Activated naive CD4-positive, alpha-beta T cell treated with anti-CD3 and anti-CD28 coated beads for 36 hours (primary cell): Measurements from ENCODE around the gene IL17RA. TPM values are rescaled to one million over a fixed set of nuclear protein-coding genes. Genes with fewer than 3 reads are reported as not detected.

Experiments
- CTCF ChIA-PET: fragments of 350-600 bp; sonication (Branson Sonifier 250); formaldehyde crosslinking; loops from one replicate; lab custom pipeline; 2021; ENCODE audit warnings: antibody characterized with exemption; lab: Charles Lee
- DNase-seq: peaks from one replicate; pipeline ENCODE4 v3.0.0-alpha.2; 2020
- H3K27ac Mint-ChIP-seq: one replicate; pipeline ENCODE4 v1.8.0; 2021; ENCODE audit warnings: mild to moderate bottlenecking, mixed read lengths
- H3K27me3 Mint-ChIP-seq: one replicate; pipeline ENCODE4 v1.8.0; 2021; ENCODE audit warnings: low read depth, mixed read lengths
- H3K36me3 Mint-ChIP-seq: one replicate; pipeline ENCODE4 v1.8.0; 2021; ENCODE audit warnings: low read depth, mixed read lengths
- H3K4me1 Mint-ChIP-seq: one replicate; pipeline ENCODE4 v1.8.0; 2021; ENCODE audit warnings: low read depth, mixed read lengths
- H3K4me3 Mint-ChIP-seq: one replicate; pipeline ENCODE4 v1.8.0; 2021; ENCODE audit warnings: mild to moderate bottlenecking, moderate library complexity, mixed read lengths
- H3K9me3 Mint-ChIP-seq: one replicate; pipeline ENCODE4 v1.8.0; 2021; ENCODE audit warnings: mixed read lengths
- intact Hi-C: fragments of 100-400 bp; cut with micrococcal nuclease; formaldehyde crosslinking; loops from one replicate; pipeline ENCODE4 v1.15.1; 2023
- total RNA-seq, 2 experiments: library from RNA; stranded (reverse); gene quantifications; one replicate each; pipeline ENCODE4 v1.2.3, GENCODE V29; 2021

Gene IL17RA
- total RNA-seq, 2 experiments from 2014 or later: 10.2 to 10.7 TPM

DNA sequence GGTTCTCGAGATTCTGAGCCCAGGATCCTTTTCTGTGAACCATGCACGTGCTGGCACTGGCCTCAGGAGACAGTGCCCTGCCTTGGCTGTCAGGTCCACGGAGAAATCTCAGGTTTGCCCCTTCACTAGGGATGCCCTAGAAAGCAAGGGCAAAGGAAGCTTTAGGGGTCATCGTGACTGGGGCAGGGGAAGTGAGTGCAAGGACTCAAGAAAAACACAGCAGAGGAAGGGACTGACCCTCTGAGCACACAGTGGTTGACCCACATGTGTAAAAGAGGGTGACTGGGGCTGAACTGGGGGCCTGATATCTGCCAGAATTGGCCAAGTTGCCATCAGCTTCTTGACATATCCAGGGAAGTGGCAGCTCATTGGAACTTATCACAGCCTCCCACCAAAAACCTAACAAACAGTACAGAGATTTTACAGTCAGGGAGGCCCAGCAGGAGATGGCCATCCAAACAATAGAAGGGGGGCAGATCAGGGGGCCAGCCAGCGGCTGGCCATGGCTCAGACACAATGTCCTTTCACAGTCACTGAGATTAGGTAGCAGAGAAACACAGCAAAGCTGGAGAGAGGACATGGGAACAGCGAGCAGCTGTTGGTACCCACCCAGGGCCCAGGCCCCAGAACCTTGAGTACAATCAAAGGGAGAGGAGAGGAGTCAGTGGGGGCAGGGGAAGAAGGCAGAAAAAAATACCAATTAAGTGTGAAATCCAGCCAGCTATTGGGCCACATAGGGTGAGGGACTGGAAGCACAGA is 32.0 kb downstream of the IL17RA start:
- Mint-ChIP-seq H3K9me3 (no peaks in the 10 kb centered on the region), H3K4me1 (peaks cover 62% of the 10 kb centered on the region), H3K4me3 (no peak overlapping the region), H3K36me3 (no peaks in the 10 kb centered on the region), H3K27me3 (peaks cover 7% of the 10 kb centered on the region), H3K27ac (peak overlapping the region; percentile 73)
- intact Hi-C loops: loop anchor here (1.0 to 5.0 kb wide), 4 partner anchors 10 to 101 kb away; partner anchors contain the start of gene ADA2
- CTCF ChIA-PET: interaction anchor here (1.2 to 2.7 kb wide), 6 partner anchors 11 to 200 kb away, joined by 3 to 10 read pairs (median 6); no protein-coding TSS in a partner anchor
- no peak for DNase-seq

DNA sequence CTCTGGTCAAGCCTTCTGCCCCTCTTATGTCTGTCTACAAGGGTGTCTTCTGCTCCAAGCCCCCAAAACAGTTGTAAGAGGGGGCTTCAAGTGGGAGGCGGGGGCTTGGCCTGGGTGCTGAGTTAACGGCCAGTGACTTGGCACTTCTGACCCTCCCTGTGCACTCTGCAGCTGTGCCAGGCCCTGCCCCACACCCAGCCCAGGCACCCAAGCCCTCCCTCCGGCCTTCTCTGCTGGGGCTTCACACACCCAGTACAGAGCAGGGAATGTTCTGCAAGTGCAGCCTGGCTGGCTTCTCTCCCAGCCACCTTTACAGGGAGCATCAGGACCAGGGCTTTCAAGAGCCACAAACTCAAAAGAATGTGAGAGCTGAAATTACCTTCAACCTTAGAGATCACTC is 32.6 kb downstream of the IL17RA start:
- H3K27ac Mint-ChIP-seq: peak overlapping the region; percentile 83
- no peak for DNase-seq

GRCh38 chr22:17117890-17118289 is 33.1 kb downstream of the IL17RA start:
- peaks cover 11% of the 10 kb centered on the region for H3K27me3 Mint-ChIP-seq
- H3K36me3 Mint-ChIP-seq: no peaks in the 10 kb centered on the region
- CTCF ChIA-PET: interaction anchor here (0.7 to 1.0 kb wide), 2 partner anchors 19 to 40 kb away, joined by 3 to 4 read pairs; no protein-coding TSS in a partner anchor
- H3K9me3 Mint-ChIP-seq: no peaks in the 10 kb centered on the region
- peaks cover 62% of the 10 kb centered on the region for H3K4me1 Mint-ChIP-seq
- intact Hi-C loops: loop anchor here (1.0 to 5.0 kb wide), 3 partner anchors 20 to 99 kb away; partner anchors contain the start of gene ADA2
- peak overlapping the region; percentile 83 for H3K27ac Mint-ChIP-seq
- DNase-seq: peak; percentile 56
- no peak overlapping the region for H3K4me3 Mint-ChIP-seq

More for the DNA sequence above, 32.6 kb downstream of the IL17RA start:
- intact Hi-C loops: loop anchor here (1.0 to 5.0 kb wide), 3 partner anchors 19 to 100 kb away; partner anchors contain the start of gene ADA2
- Mint-ChIP-seq H3K36me3 (no peaks in the 10 kb centered on the region), H3K9me3 (no peaks in the 10 kb centered on the region), H3K4me1 (peaks cover 64% of the 10 kb centered on the region), H3K4me3 (peak overlapping the region; percentile 18), H3K27me3 (peaks cover 11% of the 10 kb centered on the region)
- CTCF ChIA-PET: interaction anchor here (0.7 to 1.2 kb wide), 2 partner anchors 19 to 22 kb away, joined by 3 to 4 read pairs; no protein-coding TSS in a partner anchor

- Mint-ChIP-seq H3K27ac (peak overlapping the region; percentile 83), H3K4me1 (peaks cover 62% of the 10 kb centered on the region), H3K9me3 (no peaks in the 10 kb centered on the region), H3K4me3 (no peak overlapping the region), H3K27me3 (peaks cover 11% of the 10 kb centered on the region), H3K36me3 (no peaks in the 10 kb centered on the region)
- CTCF ChIA-PET: interaction anchor here (1.0 to 1.5 kb wide), 2 partner anchors 39 to 53 kb away, joined by 4 to 5 read pairs; no protein-coding TSS in a partner anchor
- DNase-seq: no peak
- intact Hi-C loops: loop anchor here (5.0 kb wide), 1 partner anchor 99 kb away; the partner anchor contains the start of gene ADA2
Observed at GRCh38 chr22:17118342-17118741, 33.5 kb downstream of the IL17RA start.

GRCh38 chr22:17119481-17120202 is 34.8 kb downstream of the IL17RA start:
- H3K4me1 Mint-ChIP-seq: peaks cover 56% of the 10 kb centered on the region
- no peak overlapping the region for H3K27ac Mint-ChIP-seq
- no peaks in the 10 kb centered on the region for H3K36me3 Mint-ChIP-seq
- peak overlapping the region; percentile 41 for H3K4me3 Mint-ChIP-seq
- H3K27me3 Mint-ChIP-seq: peaks cover 11% of the 10 kb centered on the region
- CTCF ChIA-PET: interaction anchor here (0.9 to 1.5 kb wide), 3 partner anchors 12 to 52 kb away, joined by 3 to 5 read pairs (median 3); no protein-coding TSS in a partner anchor
- no peaks in the 10 kb centered on the region for H3K9me3 Mint-ChIP-seq
- intact Hi-C loops: loop anchor here (2.0 to 5.0 kb wide), 2 partner anchors 39 to 98 kb away; partner anchors contain the start of genes ADA2 and HDHD5
- no peak for DNase-seq

DNA sequence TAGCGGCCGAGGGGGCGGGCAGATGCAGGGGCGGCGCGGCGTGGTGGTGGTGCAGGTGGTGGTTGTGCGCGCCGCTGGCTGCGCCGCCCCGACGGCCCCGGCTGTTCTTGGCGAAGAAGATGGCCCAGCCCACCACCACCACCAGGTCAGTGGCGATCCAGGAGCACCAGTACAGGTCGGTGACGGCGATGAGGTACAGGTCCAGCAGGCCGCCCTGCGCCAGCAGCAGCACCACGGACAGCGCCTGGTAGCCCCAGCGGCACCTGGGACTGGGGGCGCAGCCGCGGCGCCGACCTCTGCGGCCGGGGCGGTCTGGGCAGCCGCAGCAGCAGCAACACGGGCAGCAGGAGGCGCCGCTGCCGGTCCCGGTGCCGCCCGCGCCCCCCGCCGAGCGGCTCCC is 35.5 kb downstream of the IL17RA start:
- peak; percentile 62 for DNase-seq
- CTCF ChIA-PET: interaction anchor here (0.9 to 1.1 kb wide), 2 partner anchors 11 to 12 kb away, joined by 3 read pairs; no protein-coding TSS in a partner anchor
- H3K36me3 Mint-ChIP-seq: no peaks in the 10 kb centered on the region
- H3K4me1 Mint-ChIP-seq: peaks cover 50% of the 10 kb centered on the region
- no peaks in the 10 kb centered on the region for H3K9me3 Mint-ChIP-seq
- H3K27ac Mint-ChIP-seq: no peak overlapping the region
- H3K4me3 Mint-ChIP-seq: no peak overlapping the region
- intact Hi-C loops: loop anchor here (2.0 kb wide), 1 partner anchor 39 kb away; the partner anchor contains the start of gene HDHD5
- H3K27me3 Mint-ChIP-seq: peaks cover 11% of the 10 kb centered on the region

DNA sequence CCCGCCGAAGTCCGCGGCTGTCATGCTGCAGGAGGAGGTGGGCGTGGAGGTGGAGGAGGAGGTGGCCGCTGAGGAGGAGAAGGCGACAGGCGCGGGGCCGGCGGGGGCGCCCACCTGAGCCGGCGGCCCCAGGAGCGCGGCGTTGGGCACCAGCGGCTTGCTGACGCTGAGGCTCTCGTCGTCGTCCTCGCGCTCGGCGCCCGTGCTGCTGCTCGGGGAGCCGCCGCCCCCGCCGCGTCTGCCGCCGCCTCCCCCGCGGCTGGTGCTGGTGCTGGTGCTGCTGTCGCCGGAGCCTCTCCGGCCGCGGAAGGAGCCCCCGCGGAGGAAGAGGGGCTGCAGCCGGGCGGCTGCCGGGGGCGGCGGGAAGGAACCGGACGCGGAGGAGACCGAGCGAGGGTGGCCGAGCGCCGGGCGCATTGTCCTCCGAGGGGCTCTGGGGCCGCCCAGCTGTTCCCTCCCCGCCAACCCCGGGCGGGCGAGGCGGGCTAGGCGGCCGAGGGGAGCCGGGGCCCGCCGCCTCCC is 36.0 kb downstream of the IL17RA start:
- no peak for DNase-seq
- Mint-ChIP-seq H3K27ac (no peak overlapping the region), H3K27me3 (peaks cover 11% of the 10 kb centered on the region), H3K4me3 (no peak overlapping the region), H3K36me3 (no peaks in the 10 kb centered on the region), H3K9me3 (no peaks in the 10 kb centered on the region), H3K4me1 (peaks cover 45% of the 10 kb centered on the region)
- intact Hi-C loops: loop anchor here (2.0 kb wide), 1 partner anchor 38 kb away; the partner anchor contains the start of gene HDHD5
- CTCF ChIA-PET: no interaction called here

- Mint-ChIP-seq H3K27ac (no peak within 1 kb of the TSS), H3K4me3 (peak within 1 kb of the TSS; percentile 62), H3K9me3 (no peaks in the 10 kb centered on the region), H3K36me3 (no peaks in the 10 kb centered on the region), H3K27me3 (peaks cover 11% of the 10 kb centered on the region), H3K4me1 (peaks cover 38% of the 10 kb centered on the region)
- intact Hi-C loops: loop anchor here (2.0 kb wide), 1 partner anchor 37 kb away; the partner anchor contains the start of gene HDHD5
- peak; percentile 54 for DNase-seq
- CTCF ChIA-PET: interaction anchor here (1.5 kb wide), 1 partner anchor 8 kb away, joined by 4 read pairs; no protein-coding TSS in a partner anchor
Observed at GRCh38 chr22:17121233-17122195, 36.7 kb downstream of the IL17RA start, which contains the start of gene TMEM121B. Gene TMEM121B, minus strand, starts transcription at chr22:17121360. Its CDS starts 233 bp downstream, at chr22:17121127.

- intact Hi-C loops: no loop called here
Observed at GRCh38 chr22:17130199-17130598, 45.4 kb downstream of the IL17RA start.

GRCh38 chr22:17131686-17132085 is 46.9 kb downstream of the IL17RA start:
- no peak overlapping the region for H3K27ac Mint-ChIP-seq
- intact Hi-C loops: no loop called here

More at GRCh38 chr22:17130199-17130598, 45.4 kb downstream of the IL17RA start:
- Mint-ChIP-seq H3K4me1 (peaks cover 3% of the 10 kb centered on the region), H3K9me3 (no peaks in the 10 kb centered on the region), H3K36me3 (peaks cover 6% of the 10 kb centered on the region), H3K27ac (no peak overlapping the region), H3K27me3 (no peaks in the 10 kb centered on the region), H3K4me3 (no peak overlapping the region)
- CTCF ChIA-PET: no interaction called here
- no peak for DNase-seq

More at GRCh38 chr22:17131686-17132085, 46.9 kb downstream of the IL17RA start:
- Mint-ChIP-seq H3K9me3 (no peaks in the 10 kb centered on the region), H3K27me3 (no peaks in the 10 kb centered on the region), H3K4me1 (peaks cover 3% of the 10 kb centered on the region), H3K4me3 (no peak overlapping the region), H3K36me3 (peaks cover 7% of the 10 kb centered on the region)
- CTCF ChIA-PET: interaction anchor here (1.1 kb wide), 1 partner anchor 12 kb away, joined by 3 read pairs; no protein-coding TSS in a partner anchor
- DNase-seq: no peak
